Measurements from ENCODE around the gene TRPM7.
A peak's percentile ranks its signal among the peaks of the same experiment; 100 is the strongest.
"Not testable (repeated sequence)": the region's sequence is repeated elsewhere in the genome, so short reads cannot be mapped to it uniquely, and the experiment has no call there.

Gene TRPM7, protein sequence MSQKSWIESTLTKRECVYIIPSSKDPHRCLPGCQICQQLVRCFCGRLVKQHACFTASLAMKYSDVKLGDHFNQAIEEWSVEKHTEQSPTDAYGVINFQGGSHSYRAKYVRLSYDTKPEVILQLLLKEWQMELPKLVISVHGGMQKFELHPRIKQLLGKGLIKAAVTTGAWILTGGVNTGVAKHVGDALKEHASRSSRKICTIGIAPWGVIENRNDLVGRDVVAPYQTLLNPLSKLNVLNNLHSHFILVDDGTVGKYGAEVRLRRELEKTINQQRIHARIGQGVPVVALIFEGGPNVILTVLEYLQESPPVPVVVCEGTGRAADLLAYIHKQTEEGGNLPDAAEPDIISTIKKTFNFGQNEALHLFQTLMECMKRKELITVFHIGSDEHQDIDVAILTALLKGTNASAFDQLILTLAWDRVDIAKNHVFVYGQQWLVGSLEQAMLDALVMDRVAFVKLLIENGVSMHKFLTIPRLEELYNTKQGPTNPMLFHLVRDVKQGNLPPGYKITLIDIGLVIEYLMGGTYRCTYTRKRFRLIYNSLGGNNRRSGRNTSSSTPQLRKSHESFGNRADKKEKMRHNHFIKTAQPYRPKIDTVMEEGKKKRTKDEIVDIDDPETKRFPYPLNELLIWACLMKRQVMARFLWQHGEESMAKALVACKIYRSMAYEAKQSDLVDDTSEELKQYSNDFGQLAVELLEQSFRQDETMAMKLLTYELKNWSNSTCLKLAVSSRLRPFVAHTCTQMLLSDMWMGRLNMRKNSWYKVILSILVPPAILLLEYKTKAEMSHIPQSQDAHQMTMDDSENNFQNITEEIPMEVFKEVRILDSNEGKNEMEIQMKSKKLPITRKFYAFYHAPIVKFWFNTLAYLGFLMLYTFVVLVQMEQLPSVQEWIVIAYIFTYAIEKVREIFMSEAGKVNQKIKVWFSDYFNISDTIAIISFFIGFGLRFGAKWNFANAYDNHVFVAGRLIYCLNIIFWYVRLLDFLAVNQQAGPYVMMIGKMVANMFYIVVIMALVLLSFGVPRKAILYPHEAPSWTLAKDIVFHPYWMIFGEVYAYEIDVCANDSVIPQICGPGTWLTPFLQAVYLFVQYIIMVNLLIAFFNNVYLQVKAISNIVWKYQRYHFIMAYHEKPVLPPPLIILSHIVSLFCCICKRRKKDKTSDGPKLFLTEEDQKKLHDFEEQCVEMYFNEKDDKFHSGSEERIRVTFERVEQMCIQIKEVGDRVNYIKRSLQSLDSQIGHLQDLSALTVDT (N-terminal part only)

DNA sequence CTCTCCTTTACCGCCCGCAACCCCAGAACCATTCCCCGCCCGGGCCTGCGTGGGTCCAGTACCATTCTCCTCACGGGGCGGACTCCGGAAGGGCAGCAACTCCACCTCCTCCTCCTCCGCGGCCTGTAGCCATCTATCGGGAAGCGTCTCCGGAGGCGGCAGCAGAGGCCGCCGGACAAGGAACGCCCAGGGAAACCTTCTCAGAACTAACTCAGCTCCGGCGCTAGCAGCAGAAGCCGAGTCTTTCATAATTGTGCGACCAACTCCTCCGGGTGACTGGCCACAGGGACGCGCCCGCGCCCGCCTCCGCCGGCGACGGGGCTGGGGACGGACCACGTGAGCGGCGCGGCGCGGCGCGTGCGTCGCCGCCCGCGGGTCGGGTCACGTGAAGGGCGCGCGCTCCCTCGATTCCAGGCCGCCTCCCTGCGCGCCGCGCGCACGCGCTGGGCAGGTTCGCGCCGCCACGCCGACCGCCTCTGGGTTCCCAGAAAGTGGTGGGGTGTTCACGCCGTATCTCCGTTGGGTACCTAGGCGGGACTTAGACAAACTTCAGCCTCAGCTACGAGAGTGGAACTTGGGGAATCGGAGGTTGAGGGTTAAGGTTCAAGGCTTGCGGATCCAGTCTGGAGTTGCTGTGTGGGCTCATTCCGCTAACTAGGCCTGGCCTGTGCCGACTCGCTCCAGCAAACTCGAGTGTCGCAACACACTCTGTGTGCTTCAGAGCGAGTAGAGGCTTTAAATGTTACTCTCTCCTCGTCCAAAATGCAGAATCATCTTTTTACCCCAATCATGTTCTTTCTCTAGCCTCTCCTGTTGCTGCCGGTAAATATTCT, at the start of gene TRPM7:
TSS of gene TRPM7 (minus strand) at position 329 of the 833 bp plus-strand sequence. CDS start at position 65, 264 bp downstream.
- DNase-seq, result peak; percentile 37 to 97 (median 79)

DNA sequence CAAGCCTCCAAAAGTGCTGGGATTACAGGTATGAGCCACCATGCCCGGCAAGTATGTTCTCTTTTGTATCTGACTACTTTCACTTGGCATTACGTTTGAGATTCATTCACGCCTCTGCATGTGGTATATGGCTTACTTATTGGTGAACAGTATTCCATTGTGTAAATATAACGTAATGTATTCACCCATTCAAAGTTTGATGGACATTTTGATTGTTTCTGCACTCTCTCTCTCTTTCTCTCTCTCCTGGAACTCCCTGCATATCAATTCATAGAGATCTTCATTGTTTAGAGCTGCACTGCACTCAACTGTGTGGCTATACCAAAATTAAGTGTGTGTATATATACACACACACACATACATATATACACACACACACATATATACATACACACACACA, 48.6 kb upstream of the TRPM7 start:
- no peak for DNase-seq

DNA sequence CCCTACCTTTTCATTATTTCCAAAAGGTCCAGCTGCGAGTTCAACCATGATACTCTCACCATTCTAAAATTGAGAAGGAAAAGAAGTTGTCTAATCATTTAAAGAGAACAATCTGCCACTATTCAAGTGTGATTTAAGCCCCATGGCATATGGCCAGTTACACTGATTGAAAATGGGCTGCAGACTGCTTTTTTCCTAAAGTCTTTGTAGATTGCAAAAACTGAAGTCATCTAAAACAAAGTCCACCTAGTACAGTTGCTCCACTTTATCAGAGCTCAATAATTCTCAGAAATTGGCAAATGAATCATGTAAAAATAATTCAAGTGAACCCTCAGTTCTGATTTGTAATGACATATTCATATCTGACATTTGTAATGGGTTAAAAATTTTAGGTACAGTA, 39.7 kb upstream of the TRPM7 start:
- DNase-seq, result no peak

DNA sequence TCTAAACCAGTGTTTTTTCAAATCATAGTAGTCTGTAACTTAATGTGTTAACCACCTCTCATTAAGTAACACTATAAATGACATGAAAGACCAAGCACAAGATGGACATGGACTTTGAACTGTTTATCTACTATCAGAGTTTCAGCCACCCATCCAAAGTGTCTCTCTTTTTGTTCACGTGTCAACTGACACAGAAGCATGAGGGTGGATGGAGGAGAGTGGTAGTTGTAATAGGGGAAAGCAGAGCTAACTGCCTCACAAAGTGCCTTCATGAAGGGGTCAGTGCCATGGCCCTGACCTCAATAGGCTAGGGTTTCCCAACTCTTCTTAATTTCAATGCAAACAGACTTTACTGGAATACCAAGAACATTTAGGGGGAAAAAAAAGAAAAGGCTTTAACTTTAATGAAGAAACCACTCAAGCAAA, 32.1 kb upstream of the TRPM7 start:
- no peak for DNase-seq

DNA sequence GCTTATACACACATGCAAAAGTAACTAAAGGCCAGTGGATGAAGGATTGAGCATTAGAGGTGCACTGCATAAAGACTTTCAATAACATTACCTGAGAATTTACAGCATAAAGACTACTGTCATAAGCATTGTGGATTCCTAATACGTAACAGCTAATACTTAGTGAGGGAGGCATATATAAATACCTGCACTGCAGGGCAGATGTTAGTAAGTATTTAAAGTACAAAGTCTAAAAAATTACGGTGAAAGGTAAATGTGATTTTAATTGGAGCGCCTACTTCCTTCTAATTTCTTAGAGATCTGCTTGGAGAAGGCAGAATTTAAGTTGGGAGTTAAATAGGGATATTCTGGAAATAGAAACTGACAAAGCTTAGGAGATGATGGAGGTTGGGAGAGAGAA, 25.4 kb upstream of the TRPM7 start:
- DNase-seq, result no peak

DNA sequence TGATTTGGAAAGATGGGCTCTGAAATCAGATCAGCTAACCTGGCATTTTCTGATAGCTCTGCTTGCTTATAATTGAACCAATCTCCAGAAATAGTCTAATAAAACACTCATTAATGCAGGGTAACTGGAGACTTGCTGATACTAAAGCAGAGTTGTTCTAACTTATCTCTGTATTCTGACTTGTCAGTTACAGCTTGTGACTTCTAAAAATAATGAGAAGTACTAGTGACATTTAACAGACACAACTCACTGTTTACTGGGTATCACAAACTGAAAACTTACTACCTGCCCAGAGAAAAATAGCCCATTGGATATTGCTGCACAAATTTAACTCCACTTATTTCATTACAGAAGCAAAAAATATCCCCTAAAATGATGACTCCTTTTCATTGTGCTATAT, 24.0 kb upstream of the TRPM7 start:
- no peak for DNase-seq

DNA sequence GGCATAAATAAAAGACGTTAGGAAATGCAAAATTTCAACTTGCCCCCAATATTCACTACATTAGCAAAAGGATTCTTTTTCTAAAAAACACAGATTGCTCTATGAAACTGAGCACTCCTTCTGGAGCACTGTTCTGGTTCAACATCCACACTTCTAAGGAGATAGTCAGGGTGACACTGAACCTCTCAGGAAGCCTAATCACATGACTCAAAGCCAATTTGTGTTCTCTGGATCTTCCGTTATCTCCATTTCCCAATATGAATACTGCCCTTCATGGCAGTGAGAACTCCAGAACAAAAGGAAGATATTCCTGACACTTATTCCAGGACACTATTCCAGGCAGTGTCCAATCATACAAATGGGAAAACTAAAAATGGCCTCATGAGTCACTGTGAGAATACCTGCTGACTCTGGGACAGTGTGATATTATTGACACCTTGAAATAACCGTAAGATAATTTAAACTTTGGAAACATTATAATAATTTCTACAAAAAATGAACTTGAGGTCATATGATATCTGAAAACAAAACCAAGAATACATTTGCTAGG, 21.4 kb upstream of the TRPM7 start:
- DNase-seq, result no peak

DNA sequence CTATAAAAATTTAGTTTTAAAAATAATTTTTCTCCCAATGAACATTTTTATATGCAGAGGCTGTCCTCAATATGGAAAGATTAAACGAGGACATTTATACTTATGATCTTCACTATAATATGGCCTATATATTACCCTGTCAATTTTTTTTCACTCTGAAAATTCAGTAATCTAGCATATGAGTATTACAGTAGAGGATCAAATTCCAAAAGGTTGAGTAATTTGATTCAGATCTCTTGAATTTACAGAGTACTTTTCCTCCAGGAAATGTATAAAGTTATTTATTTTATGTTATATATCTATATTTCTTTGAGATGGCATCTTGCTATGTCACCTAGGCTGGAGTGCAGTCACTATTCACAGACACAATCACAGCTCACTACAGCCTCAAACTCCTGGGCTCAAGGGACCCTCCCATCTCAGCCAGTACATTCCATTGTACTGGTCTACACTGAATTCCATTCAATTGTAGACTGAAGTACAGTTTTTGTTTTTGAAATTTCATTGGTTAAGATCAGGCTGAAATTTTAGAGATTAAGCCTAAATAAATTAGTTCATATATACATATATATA, 16.3 kb upstream of the TRPM7 start:
- DNase-seq, result no peak

DNA sequence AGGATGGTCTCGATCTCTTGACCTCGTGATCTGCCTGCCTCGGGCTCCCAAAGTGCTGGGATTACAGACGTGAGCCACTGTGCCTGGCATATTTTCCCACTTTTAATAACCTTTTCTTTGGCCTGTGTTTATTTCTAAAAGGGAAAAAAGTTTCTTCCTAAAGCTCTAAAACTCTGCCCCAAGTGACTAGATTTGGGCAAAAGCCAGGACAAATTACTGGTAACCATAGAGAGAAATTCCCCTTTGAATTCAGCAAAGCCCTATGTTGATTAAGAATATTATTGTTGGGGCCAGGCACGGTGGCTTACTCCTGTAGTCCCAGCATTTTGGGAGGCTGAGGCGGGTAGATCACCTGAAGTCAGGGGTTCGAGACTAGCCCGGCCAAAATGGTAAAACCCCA, 11.5 kb upstream of the TRPM7 start:
- DNase-seq, result no peak

DNA sequence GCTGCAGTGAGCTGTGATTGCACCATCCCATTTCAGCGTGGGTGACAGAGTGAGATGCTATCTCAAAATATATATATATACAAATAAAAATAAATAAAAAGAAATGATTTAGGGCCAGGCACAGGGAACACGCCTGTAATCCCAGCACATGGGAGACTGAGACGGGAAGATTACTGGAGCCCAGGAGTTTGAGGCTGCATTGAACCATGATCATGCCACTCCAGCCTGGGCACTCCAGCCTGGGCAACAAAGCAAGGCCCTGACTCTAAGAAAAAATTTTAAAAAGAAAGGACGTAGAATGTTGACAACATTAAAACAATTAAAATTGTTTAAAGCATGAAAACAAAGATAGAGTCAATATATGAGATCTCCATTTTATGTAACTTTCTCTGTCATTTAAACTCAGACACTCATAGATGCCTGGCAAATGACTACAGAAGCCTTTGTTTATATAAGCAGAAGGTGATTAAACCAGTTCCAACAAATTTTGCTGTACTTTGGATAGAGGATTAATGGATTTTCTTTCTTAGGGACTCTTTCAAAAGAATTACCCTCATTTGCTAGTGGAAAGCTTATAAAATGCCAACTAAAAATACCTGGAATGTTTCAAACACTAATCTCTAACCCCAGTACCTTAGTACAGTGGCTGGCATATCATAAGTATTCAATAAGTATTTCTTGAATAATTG, 10.7 kb upstream of the TRPM7 start:
- DNase-seq, result no peak

DNA sequence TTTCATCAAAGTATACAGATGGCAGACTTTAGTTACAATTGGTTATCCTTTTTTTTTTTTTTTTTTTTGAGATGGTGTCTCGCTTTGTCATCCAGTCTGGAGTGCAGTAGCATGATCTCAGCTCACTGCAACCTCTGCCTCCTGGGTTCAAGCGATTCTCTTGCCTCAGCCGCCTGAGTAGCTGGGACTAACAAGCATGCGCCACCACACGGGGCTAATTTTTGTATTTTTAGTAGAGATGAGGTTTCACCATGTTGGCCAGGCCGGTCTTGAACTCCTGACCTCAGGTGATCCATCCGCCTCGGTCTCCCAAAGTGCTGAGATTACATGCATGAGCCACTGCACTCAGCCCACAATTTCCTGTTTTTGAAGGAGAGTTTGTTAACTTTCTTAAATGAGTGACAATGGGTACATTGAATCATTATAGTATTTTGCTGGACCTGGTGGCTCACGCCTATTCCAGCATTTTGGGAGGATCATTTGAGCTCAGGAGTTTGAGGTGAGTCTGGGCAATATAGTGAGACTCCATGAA, 8.1 kb upstream of the TRPM7 start:
- DNase-seq, result not testable (repeated sequence)

DNA sequence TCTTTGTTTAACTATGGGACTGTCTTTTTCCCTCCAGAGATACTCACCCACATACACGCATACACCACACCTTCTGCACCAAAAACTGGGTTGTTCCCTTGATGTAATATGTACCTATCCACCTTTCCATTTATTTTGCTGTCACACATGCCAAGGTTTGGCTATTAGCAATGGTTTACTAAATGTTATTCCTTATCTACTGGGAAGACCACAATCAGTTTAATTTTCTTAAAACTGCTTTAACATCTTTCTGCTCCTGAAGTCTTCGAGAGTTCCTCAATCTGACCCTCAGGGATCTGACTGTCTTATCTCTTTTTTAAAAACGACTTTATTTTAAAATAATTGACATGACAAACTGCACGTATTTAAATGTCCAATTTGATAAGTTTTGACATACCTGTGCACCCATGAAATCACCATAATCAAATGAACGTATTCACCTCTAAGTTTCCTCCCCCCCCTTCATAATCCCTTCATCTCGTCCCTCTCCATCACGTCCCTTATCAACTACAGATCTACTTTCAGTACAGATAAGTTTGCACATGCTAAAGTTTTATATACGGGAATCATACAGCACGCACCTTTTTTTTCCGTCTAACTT, 805 bp upstream of the TRPM7 start:
- peak in 1 of 51 donors; percentile 2 for DNase-seq

DNA sequence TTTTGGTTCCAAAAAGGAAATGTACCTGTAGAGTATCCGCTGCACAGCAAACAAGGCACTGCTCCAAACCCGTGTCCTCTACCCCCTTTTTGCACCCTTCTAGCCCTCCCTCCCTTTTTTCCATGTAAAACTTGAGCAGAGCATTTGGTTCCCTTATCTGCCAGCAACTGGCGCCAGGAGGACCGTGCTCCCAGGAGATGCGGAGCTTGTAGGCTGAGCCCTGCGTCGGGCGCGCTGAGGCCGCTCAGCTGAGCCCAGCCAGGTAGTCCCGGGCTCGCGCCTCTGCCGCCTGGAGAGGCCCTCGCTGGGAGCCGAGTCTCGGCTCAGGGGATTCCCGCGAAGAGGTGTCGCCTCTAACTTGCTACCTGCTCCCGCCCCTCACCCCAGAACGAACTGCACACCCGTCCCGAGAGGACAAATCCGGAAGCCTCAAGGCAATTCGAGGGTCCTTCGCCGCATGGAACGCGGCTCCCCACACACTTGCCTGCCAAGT, 575 bp downstream of the TRPM7 start:
- peak in 23 of 51 donors; percentile 21 to 76 (median 56) for DNase-seq

DNA sequence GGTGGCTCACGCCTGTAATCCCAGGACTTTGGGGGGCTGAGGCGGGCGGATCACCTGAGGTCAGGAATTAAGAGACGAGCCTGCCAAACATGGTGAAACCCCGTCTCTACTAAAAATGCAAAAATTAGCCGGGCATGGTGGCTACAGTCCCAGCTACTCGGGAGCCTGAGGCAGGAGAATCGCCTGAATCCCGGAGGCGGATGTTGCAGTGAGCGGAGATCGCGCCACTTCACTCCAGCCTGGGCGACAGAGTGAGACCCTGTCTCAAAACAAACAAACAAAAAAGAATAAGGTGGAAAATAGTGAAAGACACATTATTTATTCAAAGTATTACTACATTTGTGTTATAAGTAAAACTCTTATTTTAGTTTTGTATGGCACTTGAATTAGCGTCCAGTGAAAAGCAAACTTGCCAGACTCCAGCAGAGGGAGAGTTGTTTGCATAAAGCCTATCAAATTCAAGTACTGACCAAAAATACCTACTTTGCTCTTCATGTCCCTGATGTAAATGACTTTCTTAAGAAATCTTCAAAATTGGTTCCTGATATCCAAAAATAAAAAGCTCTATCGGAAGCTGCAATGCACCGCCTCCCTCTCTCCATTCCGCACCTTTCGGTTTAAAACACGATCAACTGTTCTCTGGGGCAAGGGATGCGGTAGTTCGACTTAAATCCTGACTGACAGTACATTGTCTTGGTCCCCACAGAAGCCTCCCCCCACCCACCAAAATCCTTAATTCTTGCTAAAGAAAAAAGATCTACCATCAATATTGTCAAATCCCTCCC, 1.2 kb downstream of the TRPM7 start:
- peak in 1 of 51 donors; percentile 36 for DNase-seq

DNA sequence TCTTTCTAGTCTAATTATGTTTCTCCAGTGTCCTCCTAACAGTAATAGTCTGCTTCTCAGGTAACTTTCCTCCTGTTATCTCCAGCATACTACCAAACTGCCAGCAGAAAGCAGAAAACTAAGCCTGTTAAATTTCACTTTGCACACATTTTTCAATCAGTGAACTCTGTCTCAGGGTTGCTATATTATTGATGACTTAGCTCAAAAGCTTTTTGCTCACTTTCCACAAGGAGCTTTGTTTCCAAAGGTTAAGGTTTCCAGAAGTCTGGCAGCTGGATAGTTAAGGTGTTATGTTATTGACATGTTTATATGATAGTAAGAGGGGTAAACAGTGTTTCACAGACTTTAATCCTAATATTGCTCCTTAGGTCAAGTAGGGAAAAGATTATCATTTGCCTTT, 5.1 kb downstream of the TRPM7 start:
- no peak for DNase-seq

DNA sequence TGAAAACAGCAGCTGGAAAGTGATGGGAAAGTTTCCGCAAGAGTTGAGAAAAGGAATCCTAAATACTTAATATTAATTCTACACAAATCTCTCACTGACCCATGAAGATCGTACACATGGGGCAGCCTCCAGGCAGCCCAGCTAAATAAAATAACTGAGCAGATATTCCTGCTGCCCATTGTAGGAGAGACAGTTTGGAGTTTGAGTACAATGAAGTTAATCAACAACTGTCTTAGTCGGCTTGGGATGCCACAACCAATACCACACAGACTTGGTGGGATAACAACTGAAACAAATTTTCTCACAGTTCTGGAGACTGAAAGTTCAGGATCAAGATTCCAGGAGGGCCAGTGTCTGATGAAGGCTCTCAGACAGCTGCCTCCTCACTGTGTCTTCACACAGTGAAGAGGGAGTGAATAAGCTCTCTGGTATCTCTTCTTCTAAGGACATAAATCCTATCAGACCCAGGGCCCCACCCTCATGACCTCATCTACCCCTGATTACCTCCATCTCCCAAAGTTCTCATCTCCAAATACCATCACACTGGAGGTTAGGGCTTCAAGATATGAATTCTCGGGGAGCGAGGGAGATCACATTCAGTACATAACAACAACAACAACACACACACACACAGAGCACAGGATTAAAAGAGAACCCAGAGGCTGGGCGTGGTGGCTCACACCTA, 9.7 kb downstream of the TRPM7 start:
- no peak for DNase-seq

DNA sequence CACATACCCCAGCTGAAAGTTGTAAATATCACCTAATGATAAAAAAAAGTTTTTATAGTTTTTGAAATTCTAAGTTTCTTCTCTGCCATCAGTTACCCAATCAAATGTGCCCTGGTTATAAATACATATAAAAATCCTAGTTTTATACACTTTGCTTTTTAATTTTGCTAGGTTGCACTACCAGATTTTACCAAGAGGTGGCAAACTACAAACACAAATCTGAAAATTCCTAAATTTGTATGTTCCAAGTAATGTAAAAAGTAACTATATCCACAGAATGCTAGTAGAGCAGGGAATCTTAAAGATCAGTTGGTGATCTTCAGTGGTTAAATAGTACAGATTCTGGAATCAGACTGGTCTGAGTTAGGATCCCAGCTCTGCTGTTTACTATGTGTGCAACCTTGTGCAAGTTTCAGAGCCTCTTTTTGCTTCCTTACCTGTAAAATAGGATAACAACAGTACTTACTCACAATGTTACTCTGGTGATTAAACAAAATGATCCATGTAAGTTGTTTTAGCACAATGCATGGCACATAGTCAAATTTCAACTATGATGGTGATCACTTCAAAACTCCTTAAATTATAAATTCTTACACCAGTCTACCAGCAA, 11.0 kb downstream of the TRPM7 start:
- DNase-seq, result peak in 1 of 51 donors; percentile 19

Data from hypothalamus (tissue), 51 donors.